HCT116 (cell line): ENCODE results near the gene PPP2R5B. TPM values are rescaled to one million over a fixed set of nuclear protein-coding genes. Genes with fewer than 3 reads are reported as not detected.

Experiments
- ATAC-seq: fragments of 200-7000 bp; cut with Tn5 transposase; 2 replicates; pipeline ENCODE4 v1.9.1; 2020; ENCODE audit warnings: mild to moderate bottlenecking, moderate library complexity
- BruUV-seq: library from RNA; stranded (reverse); fragments of 400-500 nt; replicated peaks from 2 replicates; lab custom pipeline; 2021; lab: Mats Ljungman, UMichigan
- CTCF ChIA-PET: fragments of 300-600 bp; sonication (Branson Sonifier 250); formaldehyde crosslinking; loops from one replicate; lab custom pipeline; 2021; ENCODE audit warnings: antibody characterized with exemption; lab: Charles Lee
- POLR2A ChIA-PET: fragments of 300-600, 350-600 bp; sonication (Branson Sonifier 250); formaldehyde crosslinking; loops from one replicate; lab custom pipeline; 2021; ENCODE audit warnings: antibody characterized with exemption; lab: Charles Lee
- RAD21 ChIA-PET, 2 experiments: fragments of 300-600 bp; sonication (Branson Sonifier 250); formaldehyde crosslinking; loops; one replicate each; lab custom pipeline; 2023; ENCODE audit warnings: low total read pairs in 2 of 2; ENCODE audit not compliant: uncharacterized antibody in 2 of 2, unreplicated experiment in 2 of 2, low non-redundant PET in 1 of 2; lab: Charles Lee
- DNase-seq: peaks from one replicate; pipeline ENCODE4 v3.0.0-alpha.2; 2010; ENCODE audit warnings: low read depth, low spot score
- H2AFZ ChIP-seq: fragments of 200-600 bp; shearing (Covaris generic), sonication (generic); 2 replicates; pipeline ENCODE4 v1.6.1; 2017; ENCODE audit warnings: low read depth, mixed run types, mixed read lengths, antibody characterized with exemption, low read length; ENCODE audit not compliant: poor library complexity, severe bottlenecking
- H3K27ac ChIP-seq: 2 replicates; pipeline ENCODE4 v1.5.1; 2012; ENCODE audit warnings: low read depth, low read length
- H3K27me3 ChIP-seq: fragments of 200-600 bp; sonication (generic); 2 replicates; pipeline ENCODE4 v1.6.1; 2016; ENCODE audit warnings: mixed run types, low read length, mixed read lengths; ENCODE audit not compliant: insufficient read depth
- H3K36me3 ChIP-seq, 2 experiments: fragments of 200-500 bp in 1 of 2; fragments of 200-600 bp in 1 of 2; sonication (Bioruptor generic) in 1 of 2; sonication (generic) in 1 of 2; 2 replicates each; pipeline versions ENCODE4 v1.5.1 to v1.6.1; 2014 to 2016; ENCODE audit warnings: low read length in 2 of 2, inconsistent platforms in 1 of 2, mixed read lengths in 1 of 2, mixed run types in 1 of 2; ENCODE audit not compliant: insufficient read depth in 2 of 2, control insufficient read depth in 1 of 2
- H3K4me1 ChIP-seq, 2 experiments: fragments of 200-600 bp in 1 of 2; sonication (generic) in 1 of 2; 2 replicates each; pipeline versions ENCODE4 v1.5.1 to v1.6.1; 2012 to 2017; ENCODE audit warnings: low read length in 2 of 2, inconsistent platforms in 1 of 2, mild to moderate bottlenecking in 1 of 2, mixed read lengths in 1 of 2, mixed run types in 1 of 2, moderate library complexity in 1 of 2; ENCODE audit not compliant: insufficient read depth in 2 of 2, control insufficient read depth in 1 of 2
- H3K4me2 ChIP-seq: fragments of 200-600 bp; sonication (generic); 2 replicates; pipeline ENCODE4 v1.6.1; 2017; ENCODE audit warnings: mixed run types, low read length, mixed read lengths
- H3K4me3 ChIP-seq, 2 experiments: fragments of 200-600 bp in 1 of 2; sonication (generic) in 1 of 2; replicated peaks in 1 of 2; 2 replicates each; pipeline ENCODE4 v1.5.1; 2011 to 2016; ENCODE audit warnings: low read length in 2 of 2, control low read depth in 1 of 2, low read depth in 1 of 2, mild to moderate bottlenecking in 1 of 2, mixed read lengths in 1 of 2, mixed run types in 1 of 2
- H3K79me2 ChIP-seq: fragments of 200-600 bp; sonication (generic); 2 replicates; pipeline ENCODE4 v1.6.1; 2017; ENCODE audit warnings: mild to moderate bottlenecking, mixed run types, low read length, moderate library complexity, mixed read lengths; ENCODE audit not compliant: insufficient read depth
- H3K9ac ChIP-seq: fragments of 200-600 bp; sonication (generic); 2 replicates; pipeline ENCODE4 v1.6.1; 2016; ENCODE audit warnings: low read length, mixed read lengths
- H3K9me2 ChIP-seq: fragments of 200-600 bp; sonication (generic), shearing (Covaris generic); 2 replicates; pipeline ENCODE4 v1.6.1; 2017; ENCODE audit warnings: mixed run types, mild to moderate bottlenecking, moderate library complexity; ENCODE audit not compliant: insufficient read depth
- H3K9me3 ChIP-seq, 2 experiments: fragments of 200-500 bp in 1 of 2; fragments of 200-600 bp in 1 of 2; sonication (Bioruptor generic) in 1 of 2; sonication (generic) in 1 of 2; 2 replicates each; pipeline ENCODE4 v1.6.1; 2014 to 2017; ENCODE audit warnings: low read length in 2 of 2, mixed read lengths in 2 of 2, inconsistent platforms in 1 of 2, low read depth in 1 of 2, mild to moderate bottlenecking in 1 of 2, mixed run types in 1 of 2, moderate library complexity in 1 of 2; ENCODE audit not compliant: control insufficient read depth in 1 of 2, insufficient read depth in 1 of 2
- H4K20me1 ChIP-seq: fragments of 200-600 bp; sonication (generic), shearing (Covaris generic); 2 replicates; pipeline ENCODE4 v1.6.1; 2017; ENCODE audit warnings: mixed run types, mild to moderate bottlenecking, moderate library complexity; ENCODE audit not compliant: insufficient read depth
- ATF3 ChIP-seq: IDR thresholded peaks from 2 replicates; pipeline ENCODE4 v1.6.1; 2012
- CBX3 ChIP-seq: IDR thresholded peaks from 2 replicates; pipeline ENCODE4 v1.6.1; 2012; ENCODE audit warnings: low read depth
- CEBPB ChIP-seq: IDR thresholded peaks from 2 replicates; pipeline ENCODE4 v1.6.1; 2012; ENCODE audit warnings: low read depth
- CTCF ChIP-seq, 3 experiments: fragments of 200-600 bp in 1 of 3; sonication (generic) in 1 of 3; IDR thresholded peaks in 2 of 3; conservative IDR thresholded peaks in 1 of 3; 2 replicates each; pipeline ENCODE4 v1.5.1; 2012 to 2017; ENCODE audit warnings: low read depth in 2 of 3, low read length in 2 of 3, antibody characterized with exemption in 1 of 3, borderline replicate concordance in 1 of 3, control low read depth in 1 of 3, mild to moderate bottlenecking in 1 of 3, mixed read lengths in 1 of 3, mixed run types in 1 of 3, moderate library complexity in 1 of 3; ENCODE audit not compliant: insufficient read depth in 1 of 3
- EGR1 ChIP-seq: IDR thresholded peaks from 2 replicates; pipeline ENCODE4 v1.6.1; 2012; ENCODE audit warnings: low read depth
- EZH2 ChIP-seq: fragments of 200-600 bp; sonication (generic); IDR thresholded peaks from 2 replicates; pipeline ENCODE4 v1.6.1; 2017; ENCODE audit warnings: antibody characterized with exemption, mixed run types
- EZH2phosphoT487 ChIP-seq: fragments of 200-600 bp; IDR thresholded peaks from 2 replicates; pipeline ENCODE4 v1.6.1; 2018; ENCODE audit warnings: antibody characterized with exemption, borderline replicate concordance
- FOSL1 ChIP-seq: IDR thresholded peaks from 2 replicates; pipeline ENCODE4 v1.6.1; 2012; ENCODE audit warnings: low read depth
- JUND ChIP-seq: IDR thresholded peaks from 2 replicates; pipeline ENCODE4 v1.6.1; 2012
- MAX ChIP-seq: IDR thresholded peaks from 2 replicates; pipeline ENCODE4 v1.6.1; 2012
- POLR2A ChIP-seq: IDR thresholded peaks from 2 replicates; pipeline ENCODE4 v1.7.0; 2011; ENCODE audit warnings: borderline replicate concordance; ENCODE audit not compliant: insufficient read depth, insufficient read length; ENCODE audit errors: extremely low read depth
- POLR2AphosphoS5 ChIP-seq: IDR thresholded peaks from 2 replicates; pipeline ENCODE4 v1.6.1; 2011; ENCODE audit warnings: mild to moderate bottlenecking, low read depth, low read length, moderate library complexity
- RAD21 ChIP-seq: IDR thresholded peaks from 2 replicates; pipeline ENCODE4 v1.6.1; 2012; ENCODE audit warnings: low read depth, mild to moderate bottlenecking
- REST ChIP-seq: IDR thresholded peaks from 2 replicates; pipeline ENCODE4 v1.6.1; 2012; ENCODE audit warnings: low read depth
- SIN3A ChIP-seq: IDR thresholded peaks from 2 replicates; pipeline ENCODE4 v1.6.1; 2012; ENCODE audit warnings: low read depth
- SP1 ChIP-seq: IDR thresholded peaks from 2 replicates; pipeline ENCODE4 v1.6.1; 2012; ENCODE audit warnings: low read depth
- SRF ChIP-seq: IDR thresholded peaks from 2 replicates; pipeline ENCODE4 v1.6.1; 2012; ENCODE audit warnings: low read depth
- TCF7L2 ChIP-seq: IDR thresholded peaks from 2 replicates; pipeline ENCODE4 v1.7.0; 2011; ENCODE audit warnings: borderline replicate concordance, inconsistent platforms; ENCODE audit not compliant: insufficient read depth, insufficient read length; ENCODE audit errors: extremely low read depth
- ZBTB33 ChIP-seq: IDR thresholded peaks from 2 replicates; pipeline ENCODE4 v1.6.1; 2011; ENCODE audit warnings: mild to moderate bottlenecking, low read length, moderate library complexity; ENCODE audit not compliant: insufficient replicate concordance; ENCODE audit errors: extremely low read depth
- ZNF274 ChIP-seq: fragments of 200-500 bp; sonication (Bioruptor generic); IDR thresholded peaks from 2 replicates; pipeline ENCODE4 v1.6.1; 2014; ENCODE audit warnings: mild to moderate bottlenecking, low read depth, low read length, inconsistent platforms
- intact Hi-C: fragments of 100-400 bp; cut with micrococcal nuclease; formaldehyde crosslinking; loops from 2 replicates; pipeline ENCODE4 v1.10.0; 2022
- total RNA-seq: library from RNA; stranded (reverse); gene quantifications from one replicate; pipeline ENCODE4 v1.2.1, GENCODE V29; 2021; ENCODE audit not compliant: unreplicated experiment

PPP2R5B gene
- total RNA-seq, 1 experiment from 2014 or later: 10.9 TPM

- BruUV-seq: no TSS peak
- Histone ChIP-seq H3K4me1 (peaks cover 16 to 29% of the 10 kb centered on the region in 2 experiments), H2AFZ (no peak overlapping the region), H3K9me2 (no peaks in the 10 kb centered on the region), H3K27ac (peak overlapping the region; percentile 54; the same call in 1 of the 2 replicates), H3K4me2 (peak overlapping the region; percentile 100), H3K27me3 (no peaks in the 10 kb centered on the region), H3K9me3 (no peaks in the 10 kb centered on the region), H3K79me2 (peaks cover 13% of the 10 kb centered on the region; the same call in 1 of the 2 replicates), H4K20me1 (no peaks in the 10 kb centered on the region), H3K9ac (peak overlapping the region; percentile 78), H3K36me3 (peaks cover 0 to 4% of the 10 kb centered on the region in 2 experiments; a peak in 2 of 4 replicates), H3K4me3 (peak overlapping the region; percentile 82 to 84; a peak in 3 of 4 replicates)
- no peak for ATAC-seq
- ChIA-PET POLR2A (interaction anchor here (1.3 kb wide), 1 partner anchor 69 kb away, joined by 3 read pairs; no protein-coding TSS in a partner anchor), CTCF (interaction anchor here (1.2 kb wide), 1 partner anchor 67 kb away, joined by 3 read pairs; no protein-coding TSS in a partner anchor), RAD21 (no interaction called here)
- intact Hi-C loops: loop anchor here (5.0 to 10.0 kb wide), 2 partner anchors 112 to 199 kb away; partner anchors contain the start of genes SNX15, TM7SF2 and ZNHIT2
- no peak for DNase-seq
- TF ChIP-seq EGR1 (no peak), ZNF274 (no peak), JUND (no peak), EZH2phosphoT487 (no peak), ATF3 (no peak), EZH2 (no peak), SRF (no peak), CEBPB (no peak), MAX (no peak), SP1 (no peak), FOSL1 (no peak), SIN3A (no peak), REST (no peak), CTCF (IDR thresholded peaks at IDR 0.05 in 2 of 3, conservative IDR thresholded peaks at IDR 0.05 in 1 of 3; ENCODE audit: borderline replicate concordance in 1 of 3, insufficient read depth in 1 of 3, low read depth in 2 of 3, low read length in 2 of 3) (no peak), CBX3 (no peak), POLR2AphosphoS5 (no peak), RAD21 (no peak), POLR2A (no peak), TCF7L2 (no peak), ZBTB33 (no peak)
Observed at GRCh38 chr11:64915376-64915887, 9.1 kb upstream of the PPP2R5B start.
